ENCODE data around the gene CTSS.

CTSS gene

DNA sequence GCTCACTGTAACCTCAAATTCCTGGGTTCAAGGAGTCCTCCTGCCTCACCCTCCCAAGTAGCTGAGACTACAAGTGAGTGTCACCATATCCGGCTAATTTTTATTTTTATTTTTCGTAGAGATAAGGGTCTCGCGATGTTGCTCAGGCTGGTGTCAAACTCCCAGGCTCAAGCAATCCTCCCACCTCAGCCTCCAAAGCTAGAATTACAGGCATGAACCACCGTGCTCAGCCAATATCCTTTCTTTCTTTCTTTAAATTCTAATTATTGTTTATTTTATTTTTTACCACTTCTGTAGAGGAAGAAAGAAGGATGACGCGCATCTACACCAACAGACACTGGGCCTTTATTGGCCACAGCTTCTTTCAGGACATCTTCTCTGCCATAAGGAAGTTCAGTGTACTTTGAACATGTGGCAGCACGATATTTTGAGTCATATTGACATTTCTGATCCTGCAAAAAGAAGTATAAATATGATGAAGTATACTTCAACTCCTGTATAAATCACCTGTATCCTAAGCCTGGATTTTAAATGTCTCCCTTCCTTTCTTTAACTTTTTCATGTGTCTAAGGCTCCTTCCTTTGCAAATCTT is 15.8 kb downstream of the CTSS start:
- TF ChIP-seq, protein P1, sequence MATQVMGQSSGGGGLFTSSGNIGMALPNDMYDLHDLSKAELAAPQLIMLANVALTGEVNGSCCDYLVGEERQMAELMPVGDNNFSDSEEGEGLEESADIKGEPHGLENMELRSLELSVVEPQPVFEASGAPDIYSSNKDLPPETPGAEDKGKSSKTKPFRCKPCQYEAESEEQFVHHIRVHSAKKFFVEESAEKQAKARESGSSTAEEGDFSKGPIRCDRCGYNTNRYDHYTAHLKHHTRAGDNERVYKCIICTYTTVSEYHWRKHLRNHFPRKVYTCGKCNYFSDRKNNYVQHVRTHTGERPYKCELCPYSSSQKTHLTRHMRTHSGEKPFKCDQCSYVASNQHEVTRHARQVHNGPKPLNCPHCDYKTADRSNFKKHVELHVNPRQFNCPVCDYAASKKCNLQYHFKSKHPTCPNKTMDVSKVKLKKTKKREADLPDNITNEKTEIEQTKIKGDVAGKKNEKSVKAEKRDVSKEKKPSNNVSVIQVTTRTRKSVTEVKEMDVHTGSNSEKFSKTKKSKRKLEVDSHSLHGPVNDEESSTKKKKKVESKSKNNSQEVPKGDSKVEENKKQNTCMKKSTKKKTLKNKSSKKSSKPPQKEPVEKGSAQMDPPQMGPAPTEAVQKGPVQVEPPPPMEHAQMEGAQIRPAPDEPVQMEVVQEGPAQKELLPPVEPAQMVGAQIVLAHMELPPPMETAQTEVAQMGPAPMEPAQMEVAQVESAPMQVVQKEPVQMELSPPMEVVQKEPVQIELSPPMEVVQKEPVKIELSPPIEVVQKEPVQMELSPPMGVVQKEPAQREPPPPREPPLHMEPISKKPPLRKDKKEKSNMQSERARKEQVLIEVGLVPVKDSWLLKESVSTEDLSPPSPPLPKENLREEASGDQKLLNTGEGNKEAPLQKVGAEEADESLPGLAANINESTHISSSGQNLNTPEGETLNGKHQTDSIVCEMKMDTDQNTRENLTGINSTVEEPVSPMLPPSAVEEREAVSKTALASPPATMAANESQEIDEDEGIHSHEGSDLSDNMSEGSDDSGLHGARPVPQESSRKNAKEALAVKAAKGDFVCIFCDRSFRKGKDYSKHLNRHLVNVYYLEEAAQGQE (IDR thresholded peaks at IDR 0.05; ENCODE audit: insufficient read depth in 1 of 2, low read depth in 2 of 2, low read length in 2 of 2) = no peak
- no peak for TF ChIP-seq POLR2AphosphoS5 (IDR thresholded peaks at IDR 0.05; ENCODE audit: low read depth, low read length)
- no peak for TF ChIP-seq FOXP2 (optimal IDR thresholded peaks at IDR 0.05; ENCODE audit: borderline replicate concordance, extremely low read depth, extremely low read length, insufficient read depth)
- TF ChIP-seq TAF1 (IDR thresholded peaks at IDR 0.05; ENCODE audit: borderline replicate concordance, insufficient read depth, low read length) = no peak
- TF ChIP-seq SIN3A (IDR thresholded peaks at IDR 0.05; ENCODE audit: borderline replicate concordance, insufficient read depth, low read length) = no peak

DNA sequence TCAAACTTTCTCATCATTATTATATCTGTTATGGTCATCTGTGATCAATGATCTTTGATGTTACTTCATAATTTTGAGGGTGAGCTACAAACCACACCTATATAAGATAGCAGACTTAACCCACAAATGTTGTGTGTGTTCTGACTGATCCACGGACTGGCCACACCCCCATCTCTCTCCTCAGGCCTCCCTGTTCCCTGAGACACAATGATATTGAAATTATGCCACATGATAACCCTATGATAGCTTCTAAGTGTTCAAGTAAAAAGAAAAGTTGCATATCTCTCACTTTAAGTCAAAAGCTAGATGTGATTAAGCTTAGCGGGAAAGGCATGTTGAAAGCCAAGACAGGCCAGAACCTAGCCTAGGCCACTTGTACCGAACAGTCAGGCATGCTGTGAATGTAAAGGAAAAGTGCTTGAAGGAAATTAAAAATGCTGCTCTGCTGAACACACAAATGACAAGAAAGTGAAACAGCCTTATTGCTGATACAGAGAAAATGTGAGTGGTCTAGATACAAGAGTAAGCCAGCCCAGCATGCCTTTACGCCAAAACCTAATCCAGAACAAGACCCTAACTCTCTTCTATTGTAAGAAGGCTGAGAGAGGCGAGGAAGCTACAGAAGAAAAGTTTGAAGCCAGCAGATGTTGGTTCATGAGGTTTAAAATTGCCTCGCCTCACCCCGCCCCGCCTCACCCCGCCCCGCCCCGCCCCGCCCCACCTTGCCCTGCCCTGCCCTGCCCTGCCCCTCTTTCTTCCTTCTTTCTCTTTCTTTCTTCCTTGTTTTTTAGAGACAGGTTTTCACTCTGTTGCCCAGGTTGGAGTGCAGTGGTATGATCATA is 16.5 kb downstream of the CTSS start:
- TF ChIP-seq, protein P1 (IDR thresholded peaks at IDR 0.05; ENCODE audit: insufficient read depth in 1 of 2, low read depth in 2 of 2, low read length in 2 of 2) = no peak
- TF ChIP-seq SIN3A (IDR thresholded peaks at IDR 0.05; ENCODE audit: borderline replicate concordance, insufficient read depth, low read length) = no peak
- no peak for TF ChIP-seq TAF1 (IDR thresholded peaks at IDR 0.05; ENCODE audit: borderline replicate concordance, insufficient read depth, low read length)
- no peak for TF ChIP-seq FOXP2 (optimal IDR thresholded peaks at IDR 0.05; ENCODE audit: borderline replicate concordance, extremely low read depth, extremely low read length, insufficient read depth)
- TF ChIP-seq POLR2AphosphoS5 (IDR thresholded peaks at IDR 0.05; ENCODE audit: low read depth, low read length) = no peak

DNA sequence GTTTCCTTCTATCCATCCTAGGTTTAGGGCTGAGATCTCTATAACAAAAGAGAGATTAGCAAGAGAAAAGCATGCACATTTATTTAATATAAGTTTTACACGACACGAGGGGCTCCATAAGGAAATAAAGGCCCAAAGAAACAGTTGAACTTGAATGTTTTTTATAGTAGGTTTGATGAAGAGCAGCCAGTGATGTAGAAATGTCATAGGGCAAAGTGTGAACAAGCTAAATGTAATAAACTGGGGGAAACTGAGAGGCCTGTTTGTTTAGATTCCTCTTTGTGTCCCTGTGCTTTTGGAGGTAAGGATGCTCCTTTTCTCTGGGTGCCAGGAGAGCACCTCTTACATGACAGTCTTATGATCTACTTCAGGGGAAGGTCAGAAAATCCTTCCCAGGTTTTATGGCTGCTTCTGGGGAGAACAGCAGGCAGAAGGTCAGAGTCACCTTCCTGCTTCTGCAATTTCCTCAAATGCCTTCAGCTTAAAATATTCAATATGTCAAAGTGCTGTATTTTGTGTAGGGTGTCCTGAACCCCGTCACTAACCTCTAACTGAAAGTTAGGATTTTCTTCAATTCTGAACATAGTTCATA is 35.4 kb downstream of the CTSS start:
- TF ChIP-seq SIN3A (IDR thresholded peaks at IDR 0.05; ENCODE audit: borderline replicate concordance, insufficient read depth, low read length) (no peak), POLR2AphosphoS5 (IDR thresholded peaks at IDR 0.05; ENCODE audit: low read depth, low read length) (no peak), TAF1 (IDR thresholded peaks at IDR 0.05; ENCODE audit: borderline replicate concordance, insufficient read depth, low read length) (no peak), FOXP2 (optimal IDR thresholded peaks at IDR 0.05; ENCODE audit: borderline replicate concordance, extremely low read depth, extremely low read length, insufficient read depth) (no peak)
- TF ChIP-seq, protein P1 (IDR thresholded peaks at IDR 0.05; ENCODE audit: insufficient read depth in 1 of 2, low read depth in 2 of 2, low read length in 2 of 2) = no peak

DNA sequence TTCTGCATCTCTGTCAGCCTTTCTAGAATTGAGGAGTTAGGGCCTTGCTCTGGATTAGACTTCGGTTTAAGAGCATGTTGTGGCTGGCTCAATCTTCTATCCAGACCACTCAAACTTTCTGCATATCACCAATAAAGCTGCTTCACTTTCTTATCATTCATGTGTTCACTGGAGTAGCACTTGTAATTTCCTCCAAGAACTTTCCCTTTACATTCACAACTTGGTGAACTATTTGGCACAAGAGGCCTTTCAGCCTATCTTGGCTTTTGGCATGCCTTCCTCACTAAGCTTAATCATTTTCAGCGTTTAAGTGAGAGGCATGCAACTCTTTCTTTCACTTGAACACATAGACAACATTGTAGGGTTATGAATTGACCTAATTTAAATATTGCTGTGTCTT is 41.2 kb downstream of the CTSS start:
- TF ChIP-seq FOXP2 (optimal IDR thresholded peaks at IDR 0.05; ENCODE audit: borderline replicate concordance, extremely low read depth, extremely low read length, insufficient read depth) (no peak), SIN3A (IDR thresholded peaks at IDR 0.05; ENCODE audit: borderline replicate concordance, insufficient read depth, low read length) (no peak), POLR2AphosphoS5 (IDR thresholded peaks at IDR 0.05; ENCODE audit: low read depth, low read length) (no peak), TAF1 (IDR thresholded peaks at IDR 0.05; ENCODE audit: borderline replicate concordance, insufficient read depth, low read length) (no peak)

DNA sequence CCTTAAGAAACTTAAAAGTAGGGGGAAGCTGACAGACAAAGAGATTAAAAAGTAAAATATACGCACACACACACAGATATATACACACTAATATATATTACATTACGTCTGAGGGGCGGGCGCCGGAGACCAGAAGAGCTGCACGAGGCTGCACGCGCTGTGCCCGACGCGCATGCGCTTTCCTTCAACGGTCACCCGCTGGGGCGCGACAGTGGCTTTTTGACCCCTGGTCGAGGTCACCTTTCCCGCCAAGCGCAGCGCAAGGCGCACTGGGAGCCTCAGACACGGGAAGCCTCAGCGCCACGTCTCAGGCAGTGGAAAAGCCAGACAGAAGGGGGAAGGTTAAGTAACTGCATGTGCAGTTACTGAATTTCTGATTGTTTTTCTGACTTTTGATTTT is 44.9 kb downstream of the CTSS start, which contains the start of gene HORMAD1:
TSS of gene HORMAD1 (minus strand) at position 193 of the 400 bp plus-strand sequence. CDS start 1,390 bp downstream, outside the sequence.
- no peak for TF ChIP-seq TAF1 (IDR thresholded peaks at IDR 0.05; ENCODE audit: borderline replicate concordance, insufficient read depth, low read length)

Data from PFSK-1 (cell line).